ENCODE results near the gene HSPG2.
"Not testable (repeated sequence)": the region's sequence is repeated elsewhere in the genome, so short reads cannot be mapped to it uniquely, and the experiment has no call there.

Gene HSPG2

DNA sequence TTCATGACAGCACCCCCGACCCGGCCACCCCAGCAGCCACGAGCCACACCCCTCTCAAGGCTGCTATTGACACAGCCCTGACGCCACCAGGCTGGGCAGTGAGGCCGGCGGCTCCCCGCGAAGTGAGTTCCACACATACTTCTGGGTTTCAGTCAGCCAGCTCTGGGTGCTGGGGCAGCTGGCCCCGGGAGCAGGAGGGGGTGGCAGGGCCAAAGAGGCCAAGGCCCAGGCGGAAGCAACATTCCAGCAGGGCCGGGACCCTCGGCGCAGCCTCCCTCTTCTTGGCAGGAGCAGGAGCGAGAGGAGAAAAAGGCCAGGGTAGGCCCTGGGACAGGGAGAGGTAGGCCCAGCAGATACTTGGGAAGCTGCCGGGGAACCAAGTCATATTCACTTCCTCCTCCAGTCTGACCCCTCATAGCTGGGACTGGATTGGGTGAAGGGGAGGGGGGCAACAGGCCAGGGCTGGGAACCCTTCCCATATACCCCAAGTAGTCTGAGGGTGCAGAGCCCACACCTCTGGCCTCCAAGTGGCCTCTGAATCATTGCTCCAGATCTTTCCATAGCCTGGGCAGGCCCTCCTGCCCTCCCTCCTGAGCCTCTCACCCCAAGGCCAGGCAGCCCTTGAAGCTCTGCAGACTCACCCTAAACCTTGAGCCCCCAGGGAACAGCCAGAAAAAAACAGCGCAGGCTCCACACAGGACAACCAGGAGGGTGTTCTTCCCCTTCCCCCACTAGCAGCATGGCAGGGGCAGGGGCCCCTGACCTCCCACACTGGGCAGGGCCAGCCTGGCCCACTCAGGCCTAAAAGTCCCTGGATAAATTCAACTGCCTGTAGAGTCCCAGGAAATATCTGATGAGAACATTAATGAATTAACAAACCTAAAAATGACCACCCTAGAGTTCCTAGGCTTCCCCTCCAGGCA, 5.7 kb downstream of the HSPG2 start:
- no peak for DNase-seq

DNA sequence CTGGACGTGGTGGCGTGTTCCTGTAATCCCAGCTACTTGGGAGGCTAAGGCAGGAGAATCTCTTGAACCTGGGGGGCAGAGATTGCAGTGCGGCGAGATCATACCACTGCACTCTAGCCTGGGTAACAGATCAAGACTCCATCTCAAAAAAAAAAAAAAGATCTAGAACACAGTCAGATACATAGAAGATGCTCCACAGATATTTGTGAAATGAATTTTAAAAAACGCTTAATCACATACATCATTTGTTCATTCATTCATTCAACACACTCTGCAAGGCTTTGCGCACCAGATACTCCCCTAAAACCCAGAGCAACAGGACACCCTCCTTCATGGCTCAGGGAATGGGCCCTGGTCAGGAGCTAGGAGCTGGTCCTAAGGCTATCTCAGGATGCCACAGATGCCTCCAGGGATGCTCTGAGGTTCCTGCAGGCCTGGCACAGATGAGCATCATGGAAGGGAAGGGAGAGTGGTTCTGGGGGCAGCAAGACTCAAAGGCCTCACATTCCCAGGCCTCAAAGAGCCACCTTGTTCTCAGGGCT, 6.4 kb downstream of the HSPG2 start:
- no peak for DNase-seq

DNA sequence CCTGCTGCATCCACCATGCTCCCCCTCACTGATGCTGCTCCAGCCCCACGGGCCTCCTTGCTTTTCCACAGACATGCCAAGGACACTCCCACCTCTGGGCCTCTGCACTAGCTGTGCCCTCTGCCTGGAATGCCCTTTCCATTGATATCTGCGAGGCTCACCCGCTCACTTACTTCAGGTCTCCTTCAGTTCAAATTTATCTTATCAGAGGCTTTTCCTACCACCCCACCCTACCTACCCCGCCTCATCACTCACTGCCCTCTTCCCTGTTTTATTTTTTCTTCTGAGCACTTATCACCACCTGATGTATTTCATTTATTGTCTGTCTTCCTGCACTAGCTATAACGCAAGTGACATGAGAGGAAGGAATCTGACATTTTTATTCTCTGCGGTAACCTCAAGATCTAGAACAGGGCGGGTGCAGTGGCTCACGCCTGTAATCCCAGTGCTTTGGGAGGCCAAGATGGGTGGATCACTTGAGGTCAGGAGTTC, 7.0 kb downstream of the HSPG2 start:
- DNase-seq: no peak

GRCh38 chr1:21927533-21928237, 9.4 kb downstream of the HSPG2 start:
- DNase-seq: no peak

DNA sequence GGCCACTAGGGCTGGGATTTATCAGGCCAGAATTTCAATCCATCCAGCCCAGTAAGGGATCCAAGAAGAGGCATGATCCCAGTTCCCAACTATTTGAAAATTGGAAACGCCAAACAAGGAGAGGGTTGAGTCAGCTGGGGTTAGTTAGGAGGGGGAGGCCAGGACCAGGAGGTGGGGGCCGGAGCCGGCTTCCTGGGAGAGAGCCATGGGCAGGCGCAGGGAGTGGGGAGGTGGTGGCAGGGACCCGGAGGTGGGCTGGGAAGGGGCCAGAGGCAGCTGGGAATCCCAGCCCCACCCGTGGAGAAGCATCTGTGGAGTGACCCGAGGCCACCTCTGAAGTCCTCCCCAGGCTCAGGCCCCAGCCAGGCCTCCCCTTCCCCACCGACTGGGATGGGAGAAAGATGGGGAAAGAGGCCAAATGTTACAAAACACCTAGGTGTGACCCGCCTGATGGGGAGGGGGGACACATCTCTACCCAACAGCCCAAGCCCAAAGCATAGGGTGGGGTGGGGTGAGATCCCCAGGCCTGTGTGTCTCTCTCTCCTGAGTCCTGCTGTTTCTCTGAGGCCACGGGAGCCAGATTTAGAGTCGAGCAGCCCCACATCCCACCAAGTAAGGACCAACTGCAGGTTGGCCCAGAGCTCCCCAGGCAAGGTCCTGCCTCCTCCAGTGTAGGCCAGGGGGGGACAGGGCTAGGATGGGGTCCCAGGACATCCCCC, 10.1 kb downstream of the HSPG2 start:
- DNase-seq: no peak

GRCh38 chr1:21926065-21926464, 11.0 kb downstream of the HSPG2 start:
- no peak for DNase-seq

DNA sequence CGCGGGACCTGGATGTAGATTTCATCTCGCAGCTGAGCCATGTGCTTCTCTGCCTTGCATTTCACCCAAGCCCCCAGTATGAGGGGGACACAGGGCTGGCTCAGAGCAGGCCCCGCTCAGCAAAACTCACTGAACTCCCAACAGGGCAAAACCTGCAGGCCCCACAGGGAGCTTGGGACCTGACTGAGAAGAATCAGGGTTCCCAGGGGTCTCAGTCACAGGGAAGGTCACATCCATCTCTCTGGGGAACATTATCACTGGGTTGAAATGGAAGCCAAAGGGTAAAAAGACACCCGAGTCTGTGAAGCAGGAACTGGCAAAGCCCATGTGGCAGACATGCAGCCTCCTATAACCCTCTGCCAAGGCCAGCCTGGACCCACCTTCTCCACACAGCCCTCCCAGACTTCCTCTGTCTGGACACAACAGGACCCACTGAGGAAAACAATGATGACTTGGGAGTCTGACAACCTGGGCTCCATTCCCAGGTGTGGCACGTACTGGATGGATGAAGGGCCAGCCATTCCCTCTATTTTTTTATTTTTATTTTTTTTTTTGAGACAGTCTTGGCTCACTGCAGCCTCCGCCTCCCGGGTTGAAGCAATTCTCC, 11.7 kb downstream of the HSPG2 start:
- DNase-seq: no peak

GRCh38 chr1:21924503-21925005, 12.6 kb downstream of the HSPG2 start:
- DNase-seq: no peak

- no peak for DNase-seq
These were observed 14.8 kb downstream of the HSPG2 start for GRCh38 chr1:21922090-21923013.

DNA sequence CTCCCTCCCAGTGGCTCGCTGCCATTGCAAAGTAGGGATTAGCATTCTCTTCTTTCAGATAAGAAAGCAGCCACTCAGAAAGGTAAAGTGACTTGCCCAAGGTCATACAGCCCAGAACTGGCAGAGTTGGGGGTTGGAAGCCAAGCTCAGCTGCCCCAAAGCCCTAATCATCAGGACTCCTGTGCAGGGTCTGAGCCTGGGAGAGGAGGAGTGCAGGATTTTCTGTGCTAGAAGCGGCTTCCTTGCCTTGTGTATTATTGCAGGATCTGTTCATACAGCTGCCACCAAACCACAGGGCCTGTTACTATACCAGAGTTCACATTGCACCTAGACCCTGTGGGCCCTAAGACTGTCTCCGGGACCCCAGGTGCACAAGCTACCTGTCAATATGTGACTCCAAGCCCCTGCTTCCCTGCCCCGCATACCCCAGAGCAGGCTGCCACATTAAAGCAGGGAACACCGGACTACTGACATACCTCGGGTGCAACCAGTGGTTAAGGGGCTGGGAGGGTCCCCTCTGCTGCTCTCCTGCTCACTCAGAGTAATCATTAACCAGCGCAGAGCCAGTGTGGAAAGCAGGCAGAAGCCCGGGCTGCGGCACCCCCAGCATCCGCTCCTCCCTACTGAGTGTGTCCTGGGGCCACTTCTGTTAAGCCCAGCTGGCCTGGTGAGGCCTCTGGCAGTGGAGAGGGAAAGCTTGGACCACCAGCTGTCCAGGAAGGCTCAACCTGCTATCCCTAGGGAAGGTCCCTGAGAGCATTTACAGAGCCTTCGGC, 15.8 kb downstream of the HSPG2 start:
- no peak for DNase-seq

- DNase-seq: no peak
These were observed 17.6 kb downstream of the HSPG2 start for GRCh38 chr1:21919520-21919919.

DNA sequence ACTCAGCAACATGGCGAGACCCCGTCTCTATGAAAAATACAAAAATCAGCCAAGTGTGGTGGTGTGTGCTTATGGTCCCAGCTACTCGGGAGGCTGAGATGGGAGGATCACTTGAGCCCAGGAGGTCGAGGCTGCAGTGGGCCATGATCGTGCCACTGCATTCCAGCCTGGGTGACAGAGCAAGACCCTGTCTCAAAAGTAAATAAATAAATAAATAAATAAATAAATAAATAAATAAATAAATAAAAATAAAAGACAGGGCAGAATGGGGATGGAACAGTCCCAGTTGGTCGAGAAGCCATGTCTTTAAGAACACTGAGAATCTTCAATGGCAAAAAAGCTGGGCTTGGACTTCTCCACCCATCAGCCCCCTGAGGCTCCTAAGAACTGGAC, 19.9 kb downstream of the HSPG2 start:
- not testable (repeated sequence) for DNase-seq

GRCh38 chr1:21916447-21917238, 20.5 kb downstream of the HSPG2 start:
- no peak for DNase-seq

GRCh38 chr1:21914880-21915640, 22.1 kb downstream of the HSPG2 start:
- DNase-seq: peak; percentile 25

- DNase-seq: no peak
These were observed 22.7 kb downstream of the HSPG2 start for GRCh38 chr1:21914450-21914849.

DNA sequence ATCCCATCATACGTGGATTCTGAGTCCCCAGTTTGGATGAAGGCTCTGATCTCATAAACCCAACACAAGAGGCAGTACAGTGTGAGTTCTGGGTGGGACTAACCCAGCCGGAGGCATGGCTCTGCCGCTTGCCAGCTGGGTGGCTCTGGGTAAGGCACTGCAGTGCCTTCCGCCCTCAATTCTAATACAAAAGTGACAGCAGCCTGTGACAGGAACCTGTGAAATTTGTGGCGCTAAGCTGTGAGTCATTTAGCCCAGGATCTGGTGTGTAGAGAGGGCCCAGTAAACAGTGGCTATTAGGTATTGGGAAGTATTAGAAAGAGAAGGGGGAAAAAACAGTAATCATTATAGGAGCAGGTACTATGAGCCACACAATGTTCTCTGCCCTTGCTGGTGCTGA, 23.3 kb downstream of the HSPG2 start:
- no peak for DNase-seq

DNA sequence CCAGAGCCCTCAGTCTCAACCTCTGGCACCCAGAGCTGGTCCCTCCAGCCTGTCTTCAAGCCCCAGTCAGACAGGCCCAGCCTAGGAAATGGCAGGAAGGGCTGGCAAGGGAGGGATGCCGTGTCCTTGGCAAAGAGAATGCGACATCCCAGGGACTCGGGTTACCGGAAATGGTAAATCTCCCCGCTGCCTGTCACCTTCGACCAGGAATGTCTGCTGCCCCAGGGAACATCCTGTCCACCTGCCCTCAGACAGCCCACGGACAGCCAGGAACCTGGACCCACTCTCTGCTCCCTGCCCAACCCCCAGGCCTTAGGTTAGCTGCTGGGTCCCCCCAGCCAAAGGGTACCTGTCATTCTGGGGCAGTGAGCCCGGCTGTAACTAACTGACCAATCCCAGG, 23.9 kb downstream of the HSPG2 start:
- no peak for DNase-seq

GRCh38 chr1:21912038-21912758, 24.9 kb downstream of the HSPG2 start:
- no peak for DNase-seq

All from NCI-H1694 treated with DMSO at 0.1 percent for 48 hours (cell line).